ENCODE results near the gene GBA2. TPM values are rescaled to one million over a fixed set of nuclear protein-coding genes. Genes with fewer than 3 reads are reported as not detected.

Gene GBA2
- total and polyA plus RNA-seq, 2 donors (not counting 3 experiments of a cell fraction or from before 2014, with no cell fraction given), result 110 to 158 TPM

DNA sequence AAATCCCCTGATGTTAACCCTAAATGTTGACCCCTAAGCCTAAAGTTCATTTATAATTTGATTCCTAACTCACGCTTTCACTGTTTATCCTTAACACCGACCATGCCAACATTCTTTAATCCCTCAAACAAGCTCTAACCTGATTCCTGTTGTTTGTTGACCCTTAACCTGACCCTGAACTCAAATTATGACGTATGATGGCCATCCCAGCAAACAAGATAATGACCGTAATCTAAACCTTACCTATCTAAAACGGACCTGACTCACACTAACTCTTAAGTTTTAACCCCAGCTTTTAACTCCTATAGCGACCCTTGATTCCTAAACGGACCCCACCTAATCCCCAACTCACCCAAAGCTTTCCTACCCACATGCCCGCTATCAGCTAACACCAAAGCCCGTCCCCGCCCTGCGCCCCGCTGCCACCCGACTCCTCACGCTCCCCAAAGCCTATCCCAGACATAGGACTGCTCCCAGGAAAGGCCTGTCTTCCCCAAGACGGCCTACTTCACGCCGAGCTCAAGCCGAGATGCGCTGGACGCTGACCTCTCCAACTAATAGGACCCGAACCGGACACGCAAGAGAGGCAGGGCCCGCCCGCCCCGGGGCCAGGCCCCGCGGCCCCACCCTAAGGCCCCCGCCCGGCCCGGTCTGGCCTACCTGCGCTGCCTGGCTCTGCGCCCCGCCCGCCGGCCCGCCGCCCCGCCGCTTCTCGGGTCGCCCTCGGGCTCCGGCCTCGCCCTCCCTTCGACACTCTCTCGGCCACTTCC is 17.4 kb downstream of the GBA2 start:
- no TSS peak for BruUV-seq (replicated peaks)
- Histone ChIP-seq H3K27me3 (ENCODE audit: control insufficient read depth in 2 of 2, insufficient read depth in 2 of 2, low read length in 2 of 2) (no peaks in the 10 kb centered on the region), H3K4me3 (replicated peaks in 1 of 3; ENCODE audit: insufficient read depth in 1 of 3, low read depth in 1 of 3, low read length in 3 of 3) (peak overlapping the region; percentile 39 to 92 (median 79)), H2AFZ (ENCODE audit: low read depth, low read length) (no peak overlapping the region), H3K79me2 (ENCODE audit: control insufficient read depth, insufficient read depth, low read length) (peaks cover 70% of the 10 kb centered on the region), H3K27ac (ENCODE audit: insufficient read depth, low read depth, low read length) (peak overlapping the region; percentile 79), H3K36me3 (ENCODE audit: control insufficient read depth in 2 of 2, extremely low read depth in 1 of 2, insufficient read depth in 2 of 2, low read length in 2 of 2) (peaks cover 10% of the 10 kb centered on the region in 2 experiments), H3K9ac (replicated peaks; ENCODE audit: extremely low read depth, insufficient read depth, low read length) (peak overlapping the region; percentile 92), H3K4me1 (ENCODE audit: control insufficient read depth, extremely low read depth, insufficient read depth, low read length) (peaks cover 61% of the 10 kb centered on the region), H4K20me1 (replicated peaks; ENCODE audit: control insufficient read depth, extremely low read depth, insufficient read depth, low read length) (no peaks in the 10 kb centered on the region), H3K9me1 (replicated peaks; ENCODE audit: control insufficient read depth, extremely low read depth, insufficient read depth, low read length) (no peaks in the 10 kb centered on the region), H3K9me3 (replicated peaks; ENCODE audit: control insufficient read depth, insufficient read depth, low read length) (no peaks in the 10 kb centered on the region), H3K4me2 (ENCODE audit: insufficient read depth, low read length) (peak overlapping the region; percentile 97)
- TF ChIP-seq EZH2 (IDR thresholded peaks at IDR 0.05; ENCODE audit: borderline replicate concordance, low read depth, low read length, severe bottlenecking) (no peak), GATA2 (IDR thresholded peaks at IDR 0.05; ENCODE audit: insufficient read depth, insufficient read length, low read depth, low read length) (no peak)
- ChIA-PET POLR2A (interaction anchor here (1.0 to 1.4 kb wide), 5 partner anchors 12 to 83 kb away, joined by 3 to 7 read pairs (median 5); partner anchors contain the start of genes GBA2, HINT2 and RGP1), CTCF (interaction anchor here (0.7 to 3.7 kb wide), 22 partner anchors 11 to 188 kb away, joined by 3 to 32 read pairs (median 5); partner anchors contain the start of genes ARHGEF39, GBA2, HINT2 and RGP1)
- no peak for DNase-seq (ENCODE audit: low read depth, low spot score)
- intact Hi-C loops (cut with micrococcal nuclease), result loop anchor here (1.0 to 2.0 kb wide), 8 partner anchors 17 to 177 kb away; partner anchors contain the start of genes CCDC107, GBA2, HINT2 and RGP1
- peak; percentile 8 for FAIRE-seq
- dilution Hi-C loops (cut with MboI; ENCODE audit: extremely low pct_ligation_motif_present, low sequenced_read_pairs), result no loop called here

DNA sequence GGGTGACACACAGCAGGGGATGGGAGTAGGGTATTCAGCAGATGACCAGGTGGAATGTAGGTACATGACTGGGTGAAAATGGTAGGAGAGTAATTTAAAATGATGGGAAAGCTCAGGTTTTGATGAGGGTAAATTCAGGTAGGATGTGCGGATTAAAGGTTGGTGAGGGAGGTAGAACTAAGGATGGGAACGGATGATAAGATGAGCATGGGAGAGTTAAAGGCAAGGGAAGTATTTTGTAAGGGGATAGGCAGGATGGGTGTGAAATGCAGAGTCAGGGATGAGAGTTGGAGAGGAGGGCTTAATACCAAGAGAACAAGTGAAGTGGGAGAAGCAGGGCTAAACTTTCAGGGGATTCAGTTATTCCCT is 18.6 kb downstream of the GBA2 start:
- no peak overlapping the region for H2AFZ ChIP-seq (ENCODE audit: low read depth, low read length)
- no peaks in the 10 kb centered on the region for H4K20me1 ChIP-seq (replicated peaks; ENCODE audit: control insufficient read depth, extremely low read depth, insufficient read depth, low read length)
- ChIA-PET POLR2A (interaction anchor here (1.0 kb wide), 1 partner anchor 41 kb away, joined by 3 read pairs; no protein-coding TSS in a partner anchor), CTCF (interaction anchor here (1.1 to 3.7 kb wide), 11 partner anchors 9 to 152 kb away, joined by 4 to 32 read pairs (median 8); partner anchors contain the start of genes ARHGEF39, GBA2, HINT2 and RGP1)
- peak overlapping the region; percentile 97 for H3K4me2 ChIP-seq (ENCODE audit: insufficient read depth, low read length)
- FAIRE-seq, result no peak
- H3K36me3 ChIP-seq (ENCODE audit: control insufficient read depth in 2 of 2, extremely low read depth in 1 of 2, insufficient read depth in 2 of 2, low read length in 2 of 2), result peaks cover 5 to 8% of the 10 kb centered on the region in 2 experiments
- H3K4me3 ChIP-seq (replicated peaks in 1 of 3; ENCODE audit: insufficient read depth in 1 of 3, low read depth in 1 of 3, low read length in 3 of 3), result peak overlapping the region; percentile 39 to 92 (median 79)
- H3K4me1 ChIP-seq (ENCODE audit: control insufficient read depth, extremely low read depth, insufficient read depth, low read length), result peaks cover 63% of the 10 kb centered on the region
- BruUV-seq (replicated peaks), result no TSS peak
- intact Hi-C loops (cut with micrococcal nuclease), result no loop called here
- peaks cover 77% of the 10 kb centered on the region for H3K79me2 ChIP-seq (ENCODE audit: control insufficient read depth, insufficient read depth, low read length)
- no peaks in the 10 kb centered on the region for H3K27me3 ChIP-seq (ENCODE audit: control insufficient read depth in 2 of 2, insufficient read depth in 2 of 2, low read length in 2 of 2)
- DNase-seq (ENCODE audit: low read depth, low spot score), result no peak
- H3K27ac ChIP-seq (ENCODE audit: insufficient read depth, low read depth, low read length), result peak overlapping the region; percentile 79
- no peaks in the 10 kb centered on the region for H3K9me3 ChIP-seq (replicated peaks; ENCODE audit: control insufficient read depth, insufficient read depth, low read length)
- dilution Hi-C loops (cut with MboI; ENCODE audit: extremely low pct_ligation_motif_present, low sequenced_read_pairs), result no loop called here
- H3K9ac ChIP-seq (replicated peaks; ENCODE audit: extremely low read depth, insufficient read depth, low read length), result peak overlapping the region; percentile 92
- H3K9me1 ChIP-seq (replicated peaks; ENCODE audit: control insufficient read depth, extremely low read depth, insufficient read depth, low read length), result no peaks in the 10 kb centered on the region
- TF ChIP-seq POLR2A (IDR thresholded peaks at IDR 0.05; ENCODE audit: low read depth, low read length), result peak; percentile 47
- TF ChIP-seq EZH2 (IDR thresholded peaks at IDR 0.05; ENCODE audit: borderline replicate concordance, low read depth, low read length, severe bottlenecking), result no peak
